Activated CD4-positive, alpha-beta T cell treated with anti-CD3 and anti-CD28 coated beads for 24 hours (primary cell): ENCODE data around the gene CLOCK.
"Not testable (repeated sequence)": the region's sequence is repeated elsewhere in the genome, so short reads cannot be mapped to it uniquely, and the experiment has no call there.

ENCODE experiments used
- DNase-seq, 2 donors: peaks; one replicate each; pipeline ENCODE4 v3.0.0-alpha.2; 2020; ENCODE audit warnings: low read depth in 2 of 2

CLOCK gene, protein sequence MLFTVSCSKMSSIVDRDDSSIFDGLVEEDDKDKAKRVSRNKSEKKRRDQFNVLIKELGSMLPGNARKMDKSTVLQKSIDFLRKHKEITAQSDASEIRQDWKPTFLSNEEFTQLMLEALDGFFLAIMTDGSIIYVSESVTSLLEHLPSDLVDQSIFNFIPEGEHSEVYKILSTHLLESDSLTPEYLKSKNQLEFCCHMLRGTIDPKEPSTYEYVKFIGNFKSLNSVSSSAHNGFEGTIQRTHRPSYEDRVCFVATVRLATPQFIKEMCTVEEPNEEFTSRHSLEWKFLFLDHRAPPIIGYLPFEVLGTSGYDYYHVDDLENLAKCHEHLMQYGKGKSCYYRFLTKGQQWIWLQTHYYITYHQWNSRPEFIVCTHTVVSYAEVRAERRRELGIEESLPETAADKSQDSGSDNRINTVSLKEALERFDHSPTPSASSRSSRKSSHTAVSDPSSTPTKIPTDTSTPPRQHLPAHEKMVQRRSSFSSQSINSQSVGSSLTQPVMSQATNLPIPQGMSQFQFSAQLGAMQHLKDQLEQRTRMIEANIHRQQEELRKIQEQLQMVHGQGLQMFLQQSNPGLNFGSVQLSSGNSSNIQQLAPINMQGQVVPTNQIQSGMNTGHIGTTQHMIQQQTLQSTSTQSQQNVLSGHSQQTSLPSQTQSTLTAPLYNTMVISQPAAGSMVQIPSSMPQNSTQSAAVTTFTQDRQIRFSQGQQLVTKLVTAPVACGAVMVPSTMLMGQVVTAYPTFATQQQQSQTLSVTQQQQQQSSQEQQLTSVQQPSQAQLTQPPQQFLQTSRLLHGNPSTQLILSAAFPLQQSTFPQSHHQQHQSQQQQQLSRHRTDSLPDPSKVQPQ

DNA sequence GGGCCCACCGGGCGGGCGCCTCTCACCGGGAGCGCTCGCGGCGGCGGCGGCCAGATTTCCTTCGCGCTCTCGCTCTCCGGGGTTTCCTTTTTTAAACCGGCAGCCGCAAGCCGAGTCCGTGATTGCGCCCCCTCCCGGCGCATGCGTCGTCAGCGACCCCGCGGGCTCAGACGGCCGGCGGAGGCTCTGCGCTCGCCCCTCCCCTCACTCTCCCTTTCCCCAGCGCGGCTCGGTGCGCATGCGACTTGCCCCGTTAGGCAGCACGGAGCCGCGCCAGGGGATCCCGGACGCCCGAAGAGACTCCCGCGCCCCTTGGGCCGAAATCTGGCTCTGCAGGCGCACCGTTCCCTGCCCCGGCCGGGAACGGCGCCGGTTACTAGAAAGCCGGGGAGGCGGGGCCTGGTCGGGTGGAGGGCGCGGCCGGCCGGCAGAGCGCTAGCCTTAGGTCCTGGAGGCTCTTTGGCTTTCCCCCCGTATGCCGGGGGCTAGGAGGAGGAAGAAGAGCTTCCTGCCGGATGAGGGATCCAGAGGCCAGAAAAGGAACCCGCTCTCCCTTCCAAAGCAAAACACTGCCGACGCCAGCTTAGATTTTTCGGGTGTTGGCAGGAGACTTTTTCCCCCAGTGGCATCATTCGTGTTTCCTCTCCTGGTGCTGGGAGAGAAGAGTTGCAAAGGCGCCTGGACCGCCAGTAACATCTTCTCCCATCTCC is at the start of gene CLOCK:
Gene CLOCK (minus strand): TSS at position 154 of the 710 bp plus-strand sequence. CDS start 64,124 bp downstream, outside the sequence.
- peak; percentile 69 to 76 for DNase-seq

DNA sequence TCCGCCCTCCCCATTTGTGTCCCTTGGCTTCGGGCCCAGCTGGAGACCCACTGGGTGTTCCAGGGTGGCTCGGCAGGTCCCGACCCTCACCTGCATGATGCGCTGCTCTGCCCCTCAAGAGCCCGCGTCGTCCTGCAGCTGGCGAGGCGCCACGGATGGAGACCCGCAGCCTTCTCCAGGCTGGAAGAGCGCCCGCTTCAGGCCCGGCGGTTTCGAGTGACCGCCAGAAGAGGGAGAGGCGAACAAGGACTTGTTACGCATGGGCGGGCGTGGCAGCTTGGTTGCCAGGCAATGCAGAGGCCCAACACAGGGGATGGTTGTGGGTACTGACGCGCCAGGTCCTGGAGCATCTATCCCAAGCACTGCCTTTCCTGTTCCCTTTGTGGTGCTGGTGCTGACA is 45.3 kb upstream of the CLOCK start, which contains the start of gene PDCL2:
Gene PDCL2 (minus strand): TSS at position 232 of the 400 bp plus-strand sequence. CDS start 136 bp downstream, at position 96.
- no peak for DNase-seq

DNA sequence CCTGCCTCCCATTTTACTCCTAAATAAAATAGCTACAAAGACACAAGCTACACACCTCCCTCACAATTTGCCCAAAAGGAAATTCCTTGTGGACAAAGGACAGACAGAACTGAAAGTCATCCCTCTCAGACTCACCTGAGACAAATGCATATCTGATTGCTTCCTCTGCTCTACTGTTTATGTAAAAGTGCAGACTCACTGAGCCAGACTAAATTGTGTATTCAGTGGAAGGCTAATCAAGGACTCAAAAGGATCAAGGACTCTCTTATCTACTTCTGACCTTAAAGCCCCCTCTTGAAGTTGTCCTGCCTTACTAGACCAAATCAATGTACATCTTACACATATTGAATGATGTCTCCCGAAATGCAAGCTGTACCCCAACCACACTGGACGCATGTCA is 41.5 kb upstream of the CLOCK start:
- DNase-seq = no peak

DNA sequence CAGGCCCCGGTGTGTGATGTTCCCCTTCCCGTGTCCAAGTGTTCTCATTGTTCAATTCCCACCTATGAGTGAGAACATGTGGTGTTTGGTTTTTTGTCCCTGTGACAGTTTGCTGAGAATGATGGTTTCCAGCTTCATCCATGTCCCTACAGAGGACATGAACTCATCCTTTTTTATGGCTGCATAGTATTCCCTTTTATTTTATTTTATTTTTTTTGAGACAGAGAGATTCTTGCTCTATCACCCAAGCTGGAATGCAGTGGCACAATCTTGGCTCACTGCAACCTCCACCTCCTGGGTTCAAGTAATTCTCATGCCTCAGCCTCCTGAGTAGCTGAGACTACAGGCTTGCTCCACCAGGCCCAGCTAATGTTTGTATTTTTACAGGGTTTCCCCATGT is 36.1 kb upstream of the CLOCK start:
- DNase-seq = not testable (repeated sequence)

DNA sequence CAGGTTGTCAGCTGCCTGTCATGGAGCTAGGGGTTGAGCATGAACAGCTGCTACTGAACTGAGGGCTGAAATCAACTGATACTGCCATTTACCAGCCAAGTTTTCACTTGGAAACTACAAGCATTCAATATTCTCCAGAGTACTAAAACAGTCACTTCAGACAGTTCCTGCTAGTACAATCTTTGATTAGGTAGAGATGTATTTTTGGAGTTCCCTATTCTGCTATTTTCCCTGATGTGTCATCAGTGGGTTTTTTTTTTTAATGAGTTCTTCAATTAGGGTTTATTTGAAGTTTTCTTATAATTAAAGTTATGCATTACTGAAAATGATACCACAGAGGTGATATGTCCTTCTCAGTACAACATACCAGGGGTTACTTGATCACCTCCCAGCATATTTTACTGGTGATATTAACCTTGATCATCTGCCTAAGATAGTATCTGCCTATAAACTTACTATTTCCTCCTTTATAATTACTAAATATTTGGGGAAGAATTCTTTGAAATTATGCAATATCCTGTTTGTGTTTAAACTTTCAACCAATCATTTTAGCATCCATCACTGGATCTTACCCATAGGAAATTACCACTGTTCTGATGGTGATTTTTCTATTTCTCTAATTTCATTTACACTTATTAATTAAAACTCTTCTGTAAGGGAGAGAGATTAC is 31.8 kb upstream of the CLOCK start:
- DNase-seq = no peak

DNA sequence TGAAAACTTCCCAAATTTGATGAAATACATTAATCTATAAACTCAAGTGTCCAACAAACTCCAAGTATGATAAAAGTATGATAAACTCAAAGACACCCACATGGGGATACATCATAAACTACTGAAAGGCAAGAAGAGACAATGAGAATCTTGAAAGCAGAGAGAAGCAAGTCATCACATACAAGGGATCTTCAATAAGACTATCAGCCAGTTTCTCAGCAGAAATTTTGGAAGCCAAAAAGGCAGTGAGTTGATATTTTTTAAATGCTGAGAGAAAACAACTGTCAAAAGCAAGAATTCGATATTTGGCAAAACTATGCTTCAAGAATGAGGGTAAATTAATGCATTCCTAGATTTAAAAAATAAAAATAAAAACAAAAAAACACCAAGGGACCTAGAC is 28.8 kb upstream of the CLOCK start:
- DNase-seq = no peak

DNA sequence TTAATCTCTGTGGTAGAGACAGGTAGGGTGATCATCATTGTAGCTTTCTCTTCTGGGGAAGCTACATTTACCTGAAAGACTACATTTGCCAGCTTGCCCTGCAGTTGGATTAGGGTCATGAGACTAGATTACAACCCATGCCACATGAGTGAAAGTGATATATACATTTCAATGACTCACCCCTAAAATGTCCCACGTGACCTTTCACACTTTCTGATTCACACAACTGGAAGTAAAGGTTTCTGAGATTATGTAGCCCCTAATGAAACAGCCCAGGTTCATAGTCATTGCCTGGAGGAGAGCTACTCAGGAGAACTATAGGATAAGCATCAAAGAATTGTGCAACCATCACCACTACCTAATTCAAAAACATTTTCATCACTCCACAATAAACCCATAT is 27.5 kb upstream of the CLOCK start:
- no peak for DNase-seq

DNA sequence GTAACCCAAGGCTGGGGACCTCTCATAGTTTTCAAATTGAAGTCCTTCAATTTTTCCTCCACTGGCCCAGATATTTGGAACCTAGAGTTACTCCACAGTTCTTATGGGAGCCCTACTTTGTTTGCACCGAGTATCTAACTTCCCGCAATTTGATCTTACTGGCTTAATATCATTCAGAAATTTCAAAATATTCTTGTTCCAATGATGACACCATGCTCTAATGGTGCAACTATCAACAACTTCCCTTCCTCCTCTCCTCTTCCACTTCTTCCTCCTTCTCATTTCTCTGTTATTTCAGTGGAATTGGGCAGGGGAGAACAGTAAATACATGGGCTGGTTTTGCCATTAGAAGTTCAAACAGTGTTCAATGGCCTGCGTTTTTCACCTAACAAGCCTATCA is 25.1 kb upstream of the CLOCK start:
- no peak for DNase-seq

DNA sequence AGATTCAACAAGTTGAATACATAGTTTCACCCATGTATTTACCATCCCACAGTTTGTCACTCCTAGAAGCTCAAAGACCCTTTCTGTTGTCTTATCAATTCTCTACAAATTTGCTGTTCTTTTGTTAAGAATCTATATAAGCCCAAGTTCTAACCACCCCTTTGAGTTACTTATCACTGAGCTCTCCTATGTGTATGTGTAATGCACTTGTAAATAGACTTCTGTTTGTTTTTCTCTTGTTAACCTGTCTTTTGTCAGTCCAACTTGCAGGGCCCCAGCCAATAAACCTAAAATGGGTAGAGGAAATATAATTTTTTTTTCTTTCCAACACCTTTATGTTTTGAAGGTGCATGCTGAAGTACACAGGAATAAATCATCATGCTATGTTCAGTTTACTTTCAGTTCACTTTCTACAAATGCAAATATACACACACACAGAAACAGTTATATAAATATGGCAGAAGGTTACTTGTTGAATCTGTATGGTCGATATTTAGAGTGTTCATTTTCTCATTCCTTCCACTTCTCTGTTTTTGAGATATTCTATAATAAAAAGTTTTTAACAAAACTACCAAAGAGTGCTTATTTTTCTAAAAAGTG is 22.3 kb upstream of the CLOCK start:
- DNase-seq = no peak

DNA sequence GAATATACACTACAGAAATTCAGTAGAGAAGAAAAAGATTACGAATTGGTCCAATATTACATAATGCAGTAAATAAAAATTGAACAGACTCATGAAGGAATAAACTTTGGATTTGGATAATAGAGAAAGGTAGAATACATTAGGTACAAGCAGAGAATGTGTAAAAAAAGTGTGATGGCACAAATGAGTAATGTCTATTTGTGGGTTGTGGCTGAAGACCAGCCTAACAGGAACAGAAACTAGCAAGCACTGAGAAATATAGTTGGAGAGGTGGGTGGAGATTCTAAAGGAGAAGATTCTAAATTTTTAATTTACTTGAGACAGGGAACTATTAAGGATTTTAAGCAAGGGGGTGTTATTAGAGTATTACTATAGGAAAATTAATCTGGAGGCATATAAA is 15.2 kb upstream of the CLOCK start:
- no peak for DNase-seq

DNA sequence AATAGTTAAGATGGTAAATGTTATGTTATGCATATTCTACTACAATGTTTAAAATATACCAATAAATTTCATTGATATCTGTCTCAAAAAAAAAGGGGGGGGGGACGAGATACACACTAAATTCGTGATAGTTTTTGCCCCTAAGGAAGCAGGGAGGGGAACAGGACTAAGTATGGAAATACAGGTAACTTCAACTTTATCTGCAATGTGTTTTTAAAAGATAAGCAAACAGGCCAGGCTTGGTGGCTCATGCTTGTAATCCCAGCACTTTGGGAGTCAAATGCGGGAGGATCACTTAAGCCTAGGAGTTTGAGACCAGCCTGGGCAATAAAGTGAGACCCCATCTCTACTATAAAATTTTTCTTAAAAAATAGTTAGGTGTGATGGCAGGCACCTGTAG is 13.4 kb upstream of the CLOCK start:
- no peak for DNase-seq

DNA sequence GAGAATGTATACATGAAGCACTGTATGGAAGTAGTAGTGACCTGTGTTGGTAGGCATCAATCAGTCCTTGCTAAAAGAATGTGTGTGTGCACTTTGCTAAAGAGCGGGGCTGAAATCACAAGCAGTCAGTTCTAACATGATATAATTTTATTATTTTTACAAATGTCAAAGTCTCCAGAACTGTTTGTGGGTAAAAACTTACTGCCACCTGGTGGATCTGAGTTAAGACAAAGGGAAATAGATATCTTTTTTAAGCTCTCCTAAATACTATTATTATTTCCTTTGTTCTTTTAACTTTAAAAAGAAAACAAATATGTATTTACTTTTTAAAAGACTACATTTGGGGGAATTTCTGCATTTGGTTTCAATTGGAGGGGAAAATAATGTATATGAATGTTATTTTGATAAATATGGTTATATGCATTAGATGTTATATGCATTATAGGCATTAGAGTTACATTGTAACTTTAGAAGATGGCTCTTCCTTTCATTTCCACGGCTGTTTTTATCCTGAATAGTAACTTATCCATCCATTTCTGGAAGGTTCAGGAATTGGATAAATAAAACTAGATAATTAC is 7.8 kb upstream of the CLOCK start:
- no peak for DNase-seq

DNA sequence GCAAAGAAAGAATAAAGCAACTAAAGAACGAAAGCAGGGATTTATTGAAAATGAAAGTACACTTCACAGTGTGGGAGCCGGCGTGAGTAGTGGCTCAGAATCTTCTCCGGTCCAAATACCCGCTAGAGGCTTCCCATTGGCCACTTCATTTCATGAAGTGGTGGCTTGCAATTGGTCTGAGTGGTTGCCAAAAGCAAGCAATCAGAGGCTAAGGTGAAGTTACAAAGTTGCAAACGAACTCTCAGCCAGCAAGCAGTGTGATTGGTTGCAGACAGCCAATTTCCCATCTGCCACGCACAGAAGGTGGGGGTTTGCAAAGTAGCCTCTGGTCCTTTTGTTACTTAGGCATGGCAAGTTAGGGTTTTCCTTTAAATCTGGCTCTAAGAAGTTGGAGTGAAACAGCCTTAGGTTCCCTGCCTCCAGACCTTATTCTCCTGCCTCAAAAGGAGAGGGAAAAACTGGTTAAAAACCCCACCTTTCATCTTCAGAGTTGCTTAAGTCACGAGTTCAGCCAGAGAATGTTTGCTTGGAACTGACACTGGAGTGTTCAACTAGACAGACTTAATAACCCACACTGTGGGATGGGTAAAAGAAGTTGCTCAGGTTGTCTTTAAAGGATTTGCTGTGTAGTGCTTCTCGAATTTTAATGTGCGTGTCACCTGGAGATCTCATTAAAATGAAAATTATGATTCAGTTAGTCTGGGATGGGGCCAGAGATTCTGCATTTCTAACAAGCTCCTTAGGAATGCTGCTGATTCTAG is 6.9 kb upstream of the CLOCK start:
- no peak for DNase-seq

DNA sequence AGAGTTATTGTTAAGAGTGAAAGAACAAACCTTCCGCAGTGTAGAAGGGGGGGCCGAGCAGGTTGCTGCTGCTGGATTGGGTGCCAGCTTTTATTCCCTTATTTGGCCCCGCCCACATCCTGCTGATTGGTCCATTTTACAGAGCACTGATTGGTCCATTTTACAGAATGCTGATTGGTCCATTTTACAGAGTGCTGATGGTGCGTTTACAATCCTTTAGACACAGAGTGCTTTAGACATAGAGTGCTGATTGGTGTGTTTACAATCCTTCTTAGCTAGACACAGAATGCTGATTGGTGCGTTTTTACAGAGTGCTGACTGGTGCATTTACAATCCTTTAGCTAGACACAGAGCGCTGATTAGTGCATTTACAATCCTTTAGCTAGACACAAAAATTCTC is 5.3 kb upstream of the CLOCK start:
- not testable (repeated sequence) for DNase-seq

DNA sequence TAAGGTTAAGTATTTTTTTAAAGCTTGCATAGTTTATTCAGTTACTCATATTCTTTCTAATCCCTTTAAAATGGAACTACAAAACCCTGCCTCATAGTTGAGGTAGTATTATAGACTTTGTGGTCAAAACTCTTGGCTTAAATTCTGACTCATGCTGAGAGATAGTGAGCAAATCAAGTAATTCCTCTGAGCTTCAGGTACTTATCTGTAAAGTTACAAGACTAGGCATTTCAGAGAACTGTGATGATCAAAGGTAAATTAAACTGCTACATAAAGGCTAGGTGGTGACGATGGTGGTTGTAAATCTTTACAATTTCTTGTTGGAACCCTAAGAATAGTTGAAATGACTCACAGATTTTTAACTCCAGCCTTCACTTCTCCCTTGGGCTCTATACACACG is 3.2 kb upstream of the CLOCK start:
- no peak for DNase-seq

DNA sequence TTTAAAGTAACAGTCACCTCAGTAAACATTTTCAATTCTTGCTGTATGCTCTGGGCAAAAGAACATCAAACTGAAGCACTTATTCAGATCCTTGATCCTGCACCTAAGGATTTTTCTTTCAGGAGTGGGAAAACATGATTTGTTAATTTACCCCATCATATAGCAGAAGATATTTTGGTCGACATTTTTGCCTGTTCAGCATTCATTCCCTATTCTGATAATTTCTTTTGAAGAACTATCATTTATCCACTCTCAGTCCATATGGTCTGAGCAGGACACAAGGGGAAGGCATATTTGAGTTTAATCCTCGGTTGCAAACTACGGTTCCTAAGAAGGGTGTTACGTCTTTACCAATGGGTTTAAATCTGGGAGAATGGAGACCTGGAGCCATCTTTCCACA is 1.2 kb upstream of the CLOCK start:
- no peak for DNase-seq

DNA sequence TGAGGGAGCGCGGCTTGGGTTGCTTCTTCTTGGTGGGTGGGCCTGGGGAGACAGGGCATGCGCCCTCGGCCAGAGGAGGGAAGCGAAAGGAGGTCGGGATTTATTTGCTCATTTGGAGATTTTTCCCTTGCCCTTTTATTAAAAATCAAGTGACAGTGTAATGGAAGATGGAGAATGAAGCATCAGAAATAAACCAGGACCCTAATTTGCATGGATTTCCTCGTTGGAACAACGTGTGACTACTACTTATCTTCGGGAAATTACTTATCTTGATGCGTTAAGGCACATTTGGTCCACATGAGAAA is 709 bp upstream of the CLOCK start:
- DNase-seq = no peak

DNA sequence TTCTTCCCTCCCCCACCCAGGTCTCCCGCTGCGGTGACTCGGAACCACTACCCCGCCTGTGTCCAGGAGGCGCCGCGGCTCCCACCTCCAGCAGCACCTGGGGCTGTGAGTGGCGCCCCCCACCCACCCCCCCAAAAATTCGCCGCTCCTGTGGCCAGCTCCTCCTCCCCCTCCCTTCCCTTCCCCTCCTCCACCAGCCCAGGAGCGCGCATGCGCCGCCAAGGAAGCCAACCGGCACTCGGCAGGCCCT is 278 bp downstream of the CLOCK start:
- DNase-seq = no peak

DNA sequence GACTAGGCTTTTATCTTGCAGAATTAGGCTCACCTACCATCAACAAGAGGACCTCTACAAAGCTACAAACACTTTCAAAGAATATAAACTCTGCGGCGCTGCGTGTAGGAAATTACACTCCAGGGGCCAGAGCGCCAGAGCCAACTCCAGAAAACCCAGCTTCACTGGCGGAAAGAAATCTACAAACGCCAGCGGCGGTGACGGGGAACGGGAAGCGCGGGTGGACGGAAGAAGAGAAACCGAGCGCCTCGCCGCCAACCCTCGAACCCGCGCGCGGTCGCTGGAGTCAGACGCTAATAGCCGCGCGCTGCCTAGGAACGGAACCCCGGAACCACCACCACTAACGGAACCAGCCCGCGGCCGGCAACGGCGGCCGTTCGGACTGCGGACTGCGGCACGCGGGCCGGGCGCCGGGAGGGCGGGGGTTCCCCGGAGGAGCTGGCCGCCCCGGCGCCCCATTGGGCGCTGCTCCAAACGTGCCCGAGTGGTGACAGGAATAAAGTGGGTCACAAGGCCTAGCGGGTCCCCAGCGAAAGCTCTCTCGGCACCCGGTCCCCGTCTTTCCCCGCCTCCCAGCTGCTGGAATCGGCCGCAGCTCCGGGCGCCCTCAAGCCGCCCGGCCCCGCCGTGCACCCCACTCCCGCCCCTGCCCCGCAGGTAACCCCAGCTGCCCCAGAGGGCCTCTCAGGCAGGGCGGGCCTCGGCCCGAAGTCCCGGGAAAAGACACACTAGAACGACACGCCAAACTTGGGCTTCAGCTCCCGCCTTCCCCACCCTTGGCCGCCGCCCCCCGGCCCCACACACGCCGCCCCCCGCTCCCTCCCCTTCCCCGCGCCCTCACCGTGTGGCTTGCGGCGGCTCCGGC is 836 bp downstream of the CLOCK start:
- DNase-seq = peak; percentile 44 to 56

DNA sequence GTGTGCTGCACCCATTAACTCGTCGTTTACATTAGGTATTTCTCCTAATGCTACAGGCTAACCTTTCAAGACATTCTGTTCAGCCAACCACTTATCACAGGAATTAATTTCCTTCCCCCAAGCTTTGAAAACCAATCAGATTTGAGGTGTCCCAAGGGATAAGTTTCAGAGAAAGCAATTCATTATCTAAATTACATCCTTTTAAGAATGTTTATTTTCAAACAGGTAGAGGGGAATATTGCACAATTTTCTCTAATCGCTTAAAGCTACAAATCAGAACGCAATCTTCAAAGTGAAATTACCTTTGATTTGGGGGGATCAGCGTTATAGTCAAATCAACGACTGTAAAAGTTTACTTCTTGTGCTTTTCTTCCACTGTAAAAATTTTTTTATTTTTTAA is 1.6 kb downstream of the CLOCK start:
- DNase-seq = no peak
